GM12801 (cell line): ENCODE data around the gene TNNI3.

Experiments
- CTCF ChIP-seq: IDR thresholded peaks from one replicate; pipeline ENCODE4 v1.5.1; 2011; ENCODE audit warnings: control low read depth; ENCODE audit not compliant: insufficient read length; ENCODE audit errors: extremely low read depth

The TNNI3 gene

GRCh38 chr19:55166530-55167268, 9.2 kb upstream of the TNNI3 start, which contains the start of gene DNAAF3:
DNAAF3 (minus strand) TSS chr19:55166613; CDS start chr19:55166413, 200 bp downstream.
- no peak for TF ChIP-seq CTCF

DNA sequence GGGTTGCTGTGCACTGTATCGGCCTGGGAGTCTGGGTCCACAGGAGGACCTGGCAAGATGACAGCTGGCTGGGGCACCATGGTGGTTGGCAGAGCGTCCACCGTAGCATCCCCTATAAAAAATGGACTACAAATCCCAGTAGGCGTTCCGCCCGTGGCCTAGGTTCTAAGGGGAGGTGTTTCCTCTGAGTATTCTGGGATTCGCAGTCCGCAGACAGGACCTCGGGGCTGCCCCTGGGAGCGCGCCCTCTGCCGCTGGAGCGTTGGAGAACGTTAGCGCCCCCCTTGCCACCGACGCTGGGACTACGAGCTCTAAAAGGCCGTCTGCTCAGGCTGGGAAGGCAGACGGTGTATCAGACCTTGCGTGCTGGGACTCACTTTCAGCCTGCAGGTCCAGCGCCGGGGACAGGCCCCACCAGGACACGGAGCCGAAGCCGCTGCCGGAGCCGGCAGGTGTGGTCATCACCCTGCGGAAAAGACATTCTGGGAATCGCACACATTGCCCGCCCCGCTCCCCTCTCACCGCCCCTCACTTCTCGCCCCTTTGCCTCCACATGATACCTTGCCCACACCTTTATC, 8.5 kb upstream of the TNNI3 start:
- TF ChIP-seq CTCF = no peak

DNA sequence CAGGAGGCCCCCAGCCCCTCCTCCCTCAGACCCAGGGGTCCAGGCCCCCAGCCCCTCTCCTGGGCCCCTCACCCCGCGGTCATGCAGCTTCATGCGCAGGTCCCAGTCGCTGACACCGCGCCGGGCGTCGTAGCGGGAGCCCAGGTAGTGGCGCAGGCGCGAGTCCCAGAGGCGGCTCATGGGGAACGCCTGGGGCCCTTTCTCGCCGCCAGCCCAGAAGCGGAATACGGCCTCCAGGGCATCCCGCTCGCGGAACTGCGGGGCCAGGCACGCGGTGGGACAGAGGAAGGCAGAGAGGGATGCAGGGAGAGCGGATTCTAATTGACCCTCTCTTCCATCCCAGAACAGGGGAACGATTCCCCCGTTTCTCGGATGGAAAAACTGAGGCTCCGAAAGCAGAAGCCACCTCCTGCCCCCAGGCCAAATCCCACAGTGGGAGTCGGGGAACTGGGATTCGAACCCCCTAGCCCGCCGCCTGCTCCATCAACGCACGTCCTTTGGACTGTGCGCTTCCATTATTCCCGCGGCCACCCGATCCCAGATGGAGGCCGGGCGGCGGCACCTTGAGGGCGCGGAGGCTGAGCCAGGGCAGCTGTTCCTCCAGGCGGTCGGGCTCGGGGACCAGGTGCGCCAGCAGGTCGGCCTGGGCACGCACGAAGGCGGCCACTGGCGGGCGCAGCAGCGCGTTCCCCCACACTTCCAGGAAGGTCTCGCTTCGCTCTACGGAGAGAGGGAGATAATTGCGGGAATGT, 4.2 kb upstream of the TNNI3 start:
- no peak for TF ChIP-seq CTCF

DNA sequence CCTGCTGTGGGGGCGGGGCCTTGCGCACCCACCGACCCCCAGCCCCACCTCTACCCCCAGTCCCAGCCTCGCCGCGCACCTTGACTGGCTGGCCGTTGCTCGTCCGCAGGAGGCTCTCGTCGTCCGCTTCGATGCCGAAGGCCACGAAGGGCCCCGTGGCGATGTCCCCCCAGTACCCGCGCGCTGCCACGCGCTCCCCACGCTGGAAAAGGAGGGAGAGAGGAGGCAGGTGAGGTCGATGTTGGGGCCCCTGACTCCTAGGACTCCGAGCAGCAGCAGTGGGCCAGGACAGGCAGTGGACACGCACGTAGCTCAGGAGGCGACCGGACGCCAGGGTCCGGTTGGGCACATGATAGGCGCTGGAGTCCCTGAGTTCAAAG, 3.4 kb upstream of the TNNI3 start:
- TF ChIP-seq CTCF = no peak

GRCh38 chr19:55160128-55160985, 2.8 kb upstream of the TNNI3 start:
- TF ChIP-seq CTCF = no peak

DNA sequence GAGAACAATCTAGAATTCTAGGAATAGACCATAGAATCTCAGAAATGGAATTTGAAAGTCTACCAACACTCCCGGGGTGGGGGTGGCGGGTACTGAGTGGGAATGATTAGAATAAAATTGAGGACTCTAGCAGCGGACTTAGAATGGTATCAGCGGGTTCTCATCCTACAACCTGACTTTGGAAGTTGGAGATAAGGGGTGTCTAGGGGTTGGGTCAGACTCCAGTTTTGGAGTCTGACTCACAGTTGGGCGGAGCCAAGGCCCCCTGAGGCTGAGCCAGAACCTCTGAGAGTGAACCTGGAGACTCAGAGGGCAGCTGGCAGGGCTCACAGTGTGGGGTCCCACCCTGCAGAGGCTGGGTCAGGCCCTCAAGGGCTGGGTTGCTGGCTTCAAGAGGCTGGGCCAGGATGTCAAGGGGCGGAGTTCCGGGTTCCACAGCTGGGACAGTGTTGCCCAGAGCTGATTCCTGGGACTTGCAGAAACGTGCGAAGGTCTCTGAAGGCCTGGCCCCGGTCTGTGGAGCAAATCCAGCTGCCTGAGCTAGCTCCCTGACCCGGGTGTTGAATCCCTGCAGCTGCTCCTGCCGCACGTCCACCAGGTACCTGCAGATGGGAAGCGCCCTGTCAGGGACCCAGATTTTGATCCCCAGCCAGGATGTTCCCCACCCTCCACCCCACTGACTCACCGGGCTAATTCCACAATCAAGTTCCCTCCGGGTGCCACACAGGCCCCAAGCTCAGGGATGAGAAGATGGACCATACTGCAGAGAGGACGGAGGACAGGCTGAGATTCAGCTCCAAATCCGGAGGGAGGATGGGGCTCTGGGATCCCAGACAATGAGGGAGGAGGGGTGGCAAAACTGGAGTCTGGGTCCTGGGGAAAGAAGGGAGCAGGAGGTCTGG, 1.6 kb upstream of the TNNI3 start:
- no peak for TF ChIP-seq CTCF
